ENCODE data around the gene MIOX.

Gene MIOX

DNA sequence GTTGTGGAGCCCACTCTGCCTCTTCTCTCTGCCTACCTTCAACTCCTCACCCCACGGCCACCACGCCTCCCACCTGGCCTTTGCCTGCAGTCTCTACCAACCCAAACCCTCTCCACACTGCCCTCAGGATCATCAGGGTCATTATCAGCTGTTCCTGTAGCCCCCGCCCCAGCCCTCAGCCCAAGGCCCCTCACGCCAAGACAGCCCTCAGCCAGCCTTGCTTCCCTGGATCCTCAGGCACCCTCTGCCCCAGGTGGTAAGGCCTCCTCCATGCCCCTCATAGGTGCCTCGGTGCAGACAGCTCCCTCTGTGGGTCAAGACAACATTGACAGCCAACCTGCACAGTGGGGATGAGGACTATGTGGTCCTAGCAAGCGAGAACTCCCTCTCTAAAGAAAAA is 13.6 kb upstream of the MIOX start:
- no peak for DNase-seq (ENCODE audit: low read depth in 2 of 2)

DNA sequence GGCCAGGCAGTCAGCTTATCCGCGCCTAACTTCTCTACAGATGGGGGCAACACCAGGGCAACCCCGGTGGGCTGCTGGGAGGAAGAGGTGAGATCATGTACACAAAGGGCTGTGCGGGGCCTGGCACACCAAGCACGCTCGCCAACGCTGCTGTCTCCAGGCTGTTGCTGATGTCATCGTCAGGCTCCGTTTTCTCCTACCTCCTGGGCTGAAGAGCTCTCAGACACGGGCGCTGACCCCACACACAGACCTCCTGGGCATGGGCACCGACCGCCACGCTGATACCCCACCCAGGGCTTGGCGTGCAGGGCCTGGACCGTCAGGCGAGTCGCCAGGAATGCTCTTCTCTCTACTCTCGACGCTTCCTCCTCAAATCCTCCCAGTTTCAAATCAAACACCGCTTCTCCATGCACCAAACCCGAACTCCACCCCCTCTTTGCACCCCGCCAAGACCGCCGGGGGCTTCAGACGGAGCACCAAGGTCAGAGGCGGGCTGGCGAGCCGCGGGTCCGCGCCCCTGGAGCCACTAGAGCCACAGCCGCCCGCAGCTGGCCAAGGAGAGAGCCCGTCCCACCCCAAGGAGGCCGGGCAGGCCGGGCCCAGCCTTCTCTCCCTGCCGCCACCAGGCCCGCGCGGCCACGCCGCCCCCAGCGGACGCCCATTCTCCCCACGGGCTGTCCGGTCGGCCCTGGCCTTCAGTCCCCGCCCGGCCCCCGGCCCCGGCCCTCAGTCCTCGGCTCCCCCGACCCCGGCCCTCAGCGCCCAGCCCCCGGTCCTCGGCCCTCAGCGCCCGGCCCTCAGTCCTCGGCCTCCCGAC is 12.6 kb upstream of the MIOX start:
- no peak for DNase-seq (ENCODE audit: low read depth in 2 of 2)

DNA sequence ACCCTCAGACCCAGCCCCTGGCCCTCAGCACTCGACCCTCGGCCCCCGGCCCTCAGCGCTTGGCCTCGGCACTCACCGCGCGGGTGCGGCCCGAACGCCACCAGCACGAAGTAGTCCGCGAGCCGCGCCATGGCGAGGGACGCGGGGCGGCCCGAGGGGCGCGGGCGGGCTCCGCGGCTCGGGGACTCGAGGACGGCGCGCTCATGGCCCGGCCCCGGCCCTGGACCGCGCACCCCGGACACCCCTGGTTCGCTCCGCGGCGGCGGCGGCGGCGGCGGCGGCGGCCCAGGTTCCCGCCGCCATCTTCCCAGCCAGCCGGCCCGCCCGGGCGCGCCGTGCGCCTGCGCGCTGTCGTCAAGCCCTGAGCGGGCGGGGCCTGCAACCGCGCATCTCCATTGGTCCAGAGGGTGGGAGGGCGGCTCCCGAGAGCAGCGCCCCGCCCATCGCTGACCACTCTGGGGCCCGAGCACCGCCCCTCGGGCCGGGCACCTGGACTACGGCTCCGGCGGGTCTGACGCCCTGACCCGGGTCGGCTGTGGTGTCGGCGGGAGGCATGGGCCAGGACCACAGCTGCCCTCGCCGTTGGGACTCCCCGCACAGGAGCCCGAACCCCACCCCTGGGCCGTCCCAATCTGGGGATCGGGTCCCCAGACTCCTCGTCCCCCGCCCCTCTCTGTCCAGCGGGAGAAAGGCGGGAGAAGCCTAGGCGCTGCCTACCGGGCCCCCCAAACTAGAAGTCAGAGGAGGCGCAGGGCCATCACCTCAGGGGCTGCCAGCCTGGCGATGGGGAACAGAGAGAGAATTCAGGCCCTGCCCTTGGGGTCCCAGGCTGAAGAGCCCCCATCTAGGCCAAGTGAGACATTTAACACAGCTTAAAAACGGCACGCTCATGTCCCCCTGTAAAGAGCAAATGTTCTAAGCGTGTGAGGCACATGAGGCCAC is 11.7 kb upstream of the MIOX start, which contains the start of gene SBF1:
Gene SBF1, minus strand, starts transcription at position 326 of the 942 bp plus-strand sequence. Its CDS starts 195 bp downstream, at position 131.
- DNase-seq (ENCODE audit: low read depth in 2 of 2), result peak; percentile 72 to 75

GRCh38 chr22:50475652-50476002 is 11.0 kb upstream of the MIOX start:
- DNase-seq (ENCODE audit: low read depth in 2 of 2), result no peak

- no peak for DNase-seq (ENCODE audit: low read depth in 2 of 2)
Observed at GRCh38 chr22:50476868-50477267, 9.8 kb upstream of the MIOX start.

- no peak for DNase-seq (ENCODE audit: low read depth in 2 of 2)
Observed at GRCh38 chr22:50477923-50478322, 8.7 kb upstream of the MIOX start.

GRCh38 chr22:50479721-50480120 is 6.9 kb upstream of the MIOX start:
- no peak for DNase-seq (ENCODE audit: low read depth in 2 of 2)

DNA sequence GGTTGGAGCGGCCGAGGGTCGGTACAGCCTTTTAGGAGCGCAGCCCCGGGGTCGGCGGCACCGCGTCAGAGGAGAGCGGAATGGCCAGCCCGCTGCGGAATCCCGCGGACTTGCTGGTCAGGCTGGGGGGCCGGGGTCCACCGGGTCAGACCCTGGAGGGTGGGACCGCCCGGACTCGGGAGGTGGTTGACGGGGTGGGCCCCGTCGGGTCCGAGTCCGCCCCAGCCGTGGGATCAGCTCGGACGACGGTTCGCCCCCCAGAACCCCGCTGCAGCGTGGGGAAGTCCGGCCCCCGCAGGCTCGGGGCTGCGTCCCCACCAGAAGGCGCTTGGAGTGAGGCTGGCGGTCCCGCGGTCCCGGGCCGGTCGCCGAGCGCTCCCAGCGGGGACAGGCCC is 5.6 kb upstream of the MIOX start:
- no peak for DNase-seq (ENCODE audit: low read depth in 2 of 2)

- DNase-seq (ENCODE audit: low read depth in 2 of 2), result peak; percentile 24 to 41
Observed at GRCh38 chr22:50481440-50482106, 5.1 kb upstream of the MIOX start, which contains the start of gene ADM2. ADM2 (plus strand) TSS chr22:50481543; CDS start chr22:50481848, 305 bp downstream.

DNA sequence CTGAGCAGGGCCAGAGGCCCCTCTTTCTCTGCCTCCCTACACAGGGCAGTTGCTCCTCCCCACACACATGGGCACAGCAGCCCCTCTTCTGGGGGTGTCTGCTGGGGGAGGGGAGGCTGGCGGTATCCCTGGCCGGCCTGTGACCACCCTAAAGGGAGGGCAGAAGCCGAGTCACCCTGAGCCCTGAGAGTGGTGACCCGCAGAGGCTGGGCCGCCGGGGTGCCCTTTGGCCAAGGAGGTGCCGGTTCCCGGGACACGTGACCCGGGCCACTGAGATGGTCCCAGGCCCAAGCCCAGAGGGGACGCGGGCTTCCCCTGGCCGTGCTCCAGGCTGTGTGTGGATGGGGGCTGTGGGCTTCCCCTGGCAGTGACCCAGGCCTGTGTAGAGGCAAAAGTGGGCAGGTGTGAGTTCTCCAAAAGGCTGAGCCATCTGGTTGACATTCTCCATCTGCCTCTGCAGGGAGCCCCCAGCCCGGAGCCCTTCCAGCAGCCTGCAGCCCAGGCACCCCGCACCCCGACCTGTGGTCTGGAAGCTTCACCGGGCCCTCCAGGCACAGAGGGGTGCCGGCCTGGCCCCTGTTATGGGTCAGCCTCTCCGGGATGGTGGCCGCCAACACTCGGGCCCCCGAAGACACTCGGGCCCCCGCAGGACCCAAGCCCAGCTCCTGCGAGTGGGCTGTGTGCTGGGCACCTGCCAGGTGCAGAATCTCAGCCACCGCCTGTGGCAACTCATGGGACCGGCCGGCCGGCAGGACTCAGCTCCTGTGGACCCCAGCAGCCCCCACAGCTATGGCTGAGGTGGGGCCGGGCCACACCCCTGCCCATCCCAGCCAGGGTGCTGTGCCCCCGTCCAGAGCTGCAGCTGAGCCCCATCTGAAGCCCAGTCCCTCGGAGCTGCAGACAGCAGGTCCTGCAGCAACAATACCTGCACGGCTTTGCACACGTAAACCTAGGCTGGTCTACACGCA is 4.3 kb upstream of the MIOX start:
- DNase-seq (ENCODE audit: low read depth in 2 of 2), result no peak

DNA sequence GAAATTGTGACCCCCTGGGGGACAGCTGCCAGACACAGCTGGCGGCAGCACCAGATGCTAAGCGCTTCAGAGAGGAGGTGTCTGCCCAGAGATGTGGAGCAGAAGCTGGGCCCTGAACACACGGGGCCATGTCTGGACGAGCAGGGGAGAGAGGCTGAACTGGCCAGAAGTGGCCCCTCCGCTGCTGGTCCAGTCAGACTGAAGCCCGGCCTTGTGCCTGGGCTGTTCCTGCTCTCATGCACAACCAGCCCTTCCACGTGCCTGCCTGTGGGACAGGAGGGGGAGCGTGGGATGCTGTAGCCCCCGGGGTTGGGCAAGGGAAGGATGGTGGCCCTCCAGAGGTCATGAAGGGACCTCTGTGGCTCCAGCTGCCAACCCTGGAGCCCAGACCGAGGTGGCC is 3.6 kb upstream of the MIOX start:
- no peak for DNase-seq (ENCODE audit: low read depth in 2 of 2)

GRCh38 chr22:50483556-50483955 is 3.1 kb upstream of the MIOX start:
- no peak for DNase-seq (ENCODE audit: low read depth in 2 of 2)

- DNase-seq (ENCODE audit: low read depth in 2 of 2), result no peak
Observed at GRCh38 chr22:50483977-50484853, 2.4 kb upstream of the MIOX start.

DNA sequence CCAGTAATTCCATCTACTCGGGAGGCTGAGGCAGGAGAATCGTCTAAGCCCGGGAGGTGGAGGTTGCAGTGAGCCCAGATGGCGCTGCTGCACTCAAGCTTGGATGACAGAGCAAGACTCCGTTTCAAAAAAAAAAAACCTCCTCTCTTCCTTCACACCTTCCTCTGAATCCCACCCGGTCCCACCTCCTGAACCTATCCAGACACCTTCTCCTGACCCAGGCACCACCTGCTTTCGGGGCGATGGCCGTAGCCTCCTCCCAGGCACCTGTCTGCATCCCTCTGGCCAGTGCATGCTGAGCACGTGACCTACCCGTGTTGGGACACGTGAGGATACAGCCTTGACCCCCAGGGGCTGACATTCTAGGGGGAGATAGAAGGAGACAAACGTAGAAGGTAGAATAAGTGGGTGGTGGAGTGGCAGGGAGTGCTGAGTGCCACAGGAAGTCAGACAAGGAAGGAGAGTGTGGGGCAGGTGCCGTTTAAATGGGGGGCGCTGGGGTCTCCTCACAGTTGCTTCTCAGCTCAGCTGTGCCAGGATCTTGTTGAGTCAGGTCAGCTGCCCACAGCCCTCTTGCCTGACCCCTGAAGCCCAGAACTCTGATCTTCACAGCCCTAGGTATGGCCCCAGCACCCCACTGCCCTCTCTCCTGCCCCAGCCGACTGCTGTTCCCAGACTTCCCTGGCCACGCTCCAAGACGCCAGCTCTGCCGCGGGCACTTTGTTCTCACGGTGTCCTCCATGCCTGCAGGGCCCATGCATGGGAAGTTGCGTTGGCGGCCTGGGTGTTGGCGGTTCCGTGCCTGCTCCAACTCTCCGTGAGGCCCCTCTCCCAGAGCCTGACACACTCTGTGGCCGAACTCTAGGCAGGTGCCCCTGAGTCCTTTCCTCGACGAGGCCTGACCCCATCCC is 1.2 kb upstream of the MIOX start:
- no peak for DNase-seq (ENCODE audit: low read depth in 2 of 2)

DNA sequence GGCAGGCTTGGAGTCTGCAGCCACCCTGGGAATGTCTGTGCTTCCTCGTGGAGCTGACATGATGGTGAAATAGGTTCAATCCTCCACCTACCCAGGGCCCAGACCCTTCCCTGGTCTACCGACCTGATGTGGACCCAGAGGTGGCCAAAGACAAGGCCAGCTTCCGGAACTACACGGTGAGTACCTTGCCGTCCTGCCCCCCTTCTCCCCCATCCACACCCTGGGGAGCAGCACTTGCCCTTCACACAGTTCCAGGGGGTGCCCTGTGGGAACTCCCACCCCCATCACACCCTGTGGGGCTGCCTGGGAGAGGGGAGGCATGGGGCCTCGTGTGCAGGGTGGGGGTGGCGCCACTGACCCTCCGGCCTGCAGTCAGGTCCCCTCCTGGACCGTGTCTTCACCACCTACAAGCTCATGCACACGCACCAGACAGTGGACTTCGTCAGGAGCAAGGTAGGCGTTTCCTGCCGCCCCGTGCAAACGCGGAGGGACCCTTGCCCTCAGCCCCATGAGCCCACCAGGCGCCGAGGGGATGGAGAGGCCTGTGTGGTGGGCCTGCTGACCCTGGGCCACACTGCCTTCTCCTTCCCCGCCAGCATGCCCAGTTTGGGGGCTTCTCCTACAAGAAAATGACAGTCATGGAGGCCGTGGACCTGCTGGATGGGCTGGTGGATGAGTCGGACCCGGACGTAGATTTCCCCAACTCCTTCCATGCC is 789 bp downstream of the MIOX start:
- DNase-seq (ENCODE audit: low read depth in 2 of 2), result no peak

- no peak for DNase-seq (ENCODE audit: low read depth in 2 of 2)
Observed at GRCh38 chr22:50488006-50488677, 1.5 kb downstream of the MIOX start.

DNA sequence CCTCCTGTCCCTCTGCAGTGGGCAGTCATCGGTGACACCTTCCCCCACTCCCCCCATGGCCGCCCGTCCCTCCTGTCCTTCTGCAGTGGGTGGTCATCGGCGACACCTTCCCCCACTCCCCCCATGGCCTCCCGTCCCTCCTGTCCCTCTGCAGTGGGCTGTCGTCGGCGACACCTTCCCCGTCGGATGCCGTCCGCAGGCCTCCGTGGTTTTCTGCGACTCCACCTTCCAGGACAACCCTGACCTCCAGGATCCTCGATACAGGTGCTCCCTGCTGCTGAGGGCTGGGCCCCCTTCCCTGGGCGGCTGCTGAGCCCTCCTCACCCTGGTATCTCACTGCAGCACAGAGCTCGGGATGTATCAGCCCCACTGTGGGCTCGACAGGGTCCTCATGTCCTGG is 2.2 kb downstream of the MIOX start:
- DNase-seq (ENCODE audit: low read depth in 2 of 2), result no peak

Data from stimulated activated CD8-positive, alpha-beta memory T cell treated with anti-CD3 and anti-CD28 coated beads, Interleukin-7, amount 100 ng/mL, for 1 hour (primary cell).